Lung microvascular endothelial cell (primary cell): ENCODE measurements around the gene C11orf58. TPM values are rescaled to one million over a fixed set of nuclear protein-coding genes. Genes with fewer than 3 reads are reported as not detected.

Experiments
- DNase-seq, 2 donors: peaks; one replicate each; pipeline versions ENCODE4 v3.0.0 to v3.0.0-alpha.2; 2010; ENCODE audit warnings: low read depth in 2 of 2
- total RNA-seq: library from RNA; depleted of rRNA; stranded (reverse); fragments of >200 nt; gene quantifications from 2 replicates; pipeline ENCODE4 v1.2.1, GENCODE V29; 2014

Gene C11orf58
- total RNA-seq, 1 donor from 2014 or later: 165 TPM

- no peak for DNase-seq
These were observed 29.5 kb downstream of the C11orf58 start for GRCh38 chr11:16767957-16768356.

- no peak for DNase-seq
These were observed 30.9 kb downstream of the C11orf58 start for GRCh38 chr11:16769386-16769785.

- no peak for DNase-seq
These were observed 31.6 kb downstream of the C11orf58 start for GRCh38 chr11:16770016-16770415.

GRCh38 chr11:16771350-16772140 lies 33.1 kb downstream of the C11orf58 start:
- no peak for DNase-seq

GRCh38 chr11:16772141-16772512 lies 33.7 kb downstream of the C11orf58 start:
- no peak for DNase-seq

- DNase-seq: no peak
These were observed 35.8 kb downstream of the C11orf58 start for GRCh38 chr11:16773981-16774935.

GRCh38 chr11:16774936-16775613 lies 36.6 kb downstream of the C11orf58 start:
- DNase-seq: no peak

GRCh38 chr11:16775614-16776283 lies 37.3 kb downstream of the C11orf58 start:
- no peak for DNase-seq

- DNase-seq: no peak
These were observed 38.5 kb downstream of the C11orf58 start for GRCh38 chr11:16776711-16777612.

GRCh38 chr11:16777613-16777975 lies 39.1 kb downstream of the C11orf58 start:
- no peak for DNase-seq

- DNase-seq: no peak
These were observed 39.8 kb downstream of the C11orf58 start for GRCh38 chr11:16778286-16778685.

- no peak for DNase-seq
These were observed 40.4 kb downstream of the C11orf58 start for GRCh38 chr11:16778876-16779275.

GRCh38 chr11:16779436-16779835 lies 41.0 kb downstream of the C11orf58 start:
- no peak for DNase-seq

GRCh38 chr11:16780146-16780545 lies 41.7 kb downstream of the C11orf58 start:
- DNase-seq: no peak

- no peak for DNase-seq
These were observed 42.5 kb downstream of the C11orf58 start for GRCh38 chr11:16780698-16781550.

GRCh38 chr11:16781936-16782919 lies 43.8 kb downstream of the C11orf58 start:
- no peak for DNase-seq

- DNase-seq: no peak
These were observed 44.9 kb downstream of the C11orf58 start for GRCh38 chr11:16783321-16783801.

- no peak for DNase-seq
These were observed 45.6 kb downstream of the C11orf58 start for GRCh38 chr11:16784097-16784496.
